Memory B cell (primary cell): ENCODE results near the gene CLTC.

Source experiments
- ATAC-seq: fragments of 150-1000 bp; cut with Tn5 transposase; 2 replicates; pipeline ENCODE4 v1.10.0; 2021; ENCODE audit warnings: low read depth, mild to moderate bottlenecking, moderate library complexity
- DNase-seq, 2 donors: peaks; one replicate each; pipeline ENCODE4 v3.0.0; 2022; ENCODE audit warnings: low spot score in 2 of 2
- H3K27ac Mint-ChIP-seq: one replicate; pipeline ENCODE4 v1.8.0; 2022; ENCODE audit warnings: mild to moderate bottlenecking, moderate library complexity, mixed read lengths
- H3K27me3 Mint-ChIP-seq: one replicate; pipeline ENCODE4 v1.8.0; 2022; ENCODE audit warnings: mixed read lengths
- H3K36me3 Mint-ChIP-seq: one replicate; pipeline ENCODE4 v1.8.0; 2022; ENCODE audit warnings: mild to moderate bottlenecking, mixed read lengths
- H3K4me1 Mint-ChIP-seq: one replicate; pipeline ENCODE4 v1.8.0; 2022; ENCODE audit warnings: mixed read lengths
- H3K4me3 Mint-ChIP-seq: one replicate; pipeline ENCODE4 v1.8.0; 2022; ENCODE audit warnings: mild to moderate bottlenecking, moderate library complexity, mixed read lengths
- H3K9me3 Mint-ChIP-seq: one replicate; pipeline ENCODE4 v1.8.0; 2022; ENCODE audit warnings: mixed read lengths

Gene CLTC

DNA sequence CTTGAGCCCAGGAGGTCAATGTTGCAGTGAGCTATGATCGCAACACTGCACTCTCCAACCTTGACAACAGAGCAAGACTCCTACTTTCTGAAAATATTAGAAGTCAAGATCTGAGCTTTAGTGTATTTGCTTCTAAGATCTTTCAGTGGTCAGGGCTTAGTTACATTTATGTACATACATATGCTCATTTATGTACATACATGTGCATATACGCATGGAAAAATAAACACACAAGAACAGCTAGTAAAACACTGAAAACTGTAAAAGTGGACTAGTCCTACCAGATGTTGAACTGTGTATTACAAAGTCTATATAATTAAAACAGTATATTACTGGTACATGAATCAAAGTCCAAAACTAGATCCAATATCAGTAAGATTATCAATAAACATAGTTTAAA lies 59.2 kb downstream of the CLTC start:
- Mint-ChIP-seq H3K9me3 (no peaks in the 10 kb centered on the region), H3K4me1 (peaks cover 10% of the 10 kb centered on the region), H3K4me3 (no peak overlapping the region), H3K36me3 (peaks cover 16% of the 10 kb centered on the region), H3K27me3 (no peaks in the 10 kb centered on the region), H3K27ac (peak overlapping the region; percentile 60)
- DNase-seq (no peak), ATAC-seq (no peak)

DNA sequence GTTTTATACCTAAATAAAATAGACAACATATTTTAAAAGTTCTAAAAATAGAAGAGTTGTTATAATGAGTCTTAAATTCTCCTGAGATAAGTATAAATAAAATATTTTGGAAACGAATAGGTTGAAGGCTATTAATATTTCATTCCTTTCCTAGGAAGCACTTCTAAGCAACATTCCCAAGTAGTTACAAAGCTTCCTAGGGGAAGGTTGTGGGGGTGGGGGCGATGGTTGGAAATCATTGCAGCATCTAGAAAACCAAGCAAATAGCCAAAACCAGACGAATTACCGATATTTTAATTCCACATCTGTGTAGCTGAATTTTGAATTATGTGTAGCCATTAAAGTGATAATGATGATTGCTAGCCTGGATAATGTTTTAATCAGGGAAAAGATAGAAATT lies 60.6 kb downstream of the CLTC start:
- no peak overlapping the region for H3K27ac Mint-ChIP-seq
- no peak for ATAC-seq
- H3K4me3 Mint-ChIP-seq: no peak overlapping the region
- no peaks in the 10 kb centered on the region for H3K9me3 Mint-ChIP-seq
- peaks cover 18% of the 10 kb centered on the region for H3K36me3 Mint-ChIP-seq
- H3K27me3 Mint-ChIP-seq: no peaks in the 10 kb centered on the region
- peaks cover under 1% of the 10 kb centered on the region for H3K4me1 Mint-ChIP-seq
- no peak for DNase-seq

DNA sequence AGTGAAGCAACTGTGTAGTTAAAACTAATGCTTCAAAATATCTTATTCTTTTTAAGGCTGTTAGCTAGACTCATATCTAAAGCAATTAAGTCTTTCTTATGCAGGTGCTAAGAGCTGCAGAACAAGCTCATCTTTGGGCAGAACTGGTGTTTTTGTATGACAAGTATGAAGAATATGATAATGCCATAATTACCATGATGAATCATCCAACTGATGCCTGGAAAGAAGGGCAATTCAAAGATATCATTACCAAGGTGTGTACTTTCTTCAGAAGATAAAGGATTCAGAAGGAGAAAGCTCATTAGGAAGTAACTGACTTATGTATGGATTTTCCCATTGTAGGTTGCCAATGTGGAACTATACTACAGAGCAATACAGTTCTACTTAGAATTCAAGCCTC lies 63.6 kb downstream of the CLTC start:
- DNase-seq: no peak
- no peak overlapping the region for H3K4me3 Mint-ChIP-seq
- H3K4me1 Mint-ChIP-seq: peaks cover 5% of the 10 kb centered on the region
- H3K27ac Mint-ChIP-seq: no peak overlapping the region
- H3K9me3 Mint-ChIP-seq: no peaks in the 10 kb centered on the region
- H3K36me3 Mint-ChIP-seq: peaks cover 17% of the 10 kb centered on the region
- H3K27me3 Mint-ChIP-seq: no peaks in the 10 kb centered on the region
- ATAC-seq: no peak

GRCh38 chr17:59684967-59685366 lies 65.3 kb downstream of the CLTC start:
- no peak overlapping the region for H3K27ac Mint-ChIP-seq

DNA sequence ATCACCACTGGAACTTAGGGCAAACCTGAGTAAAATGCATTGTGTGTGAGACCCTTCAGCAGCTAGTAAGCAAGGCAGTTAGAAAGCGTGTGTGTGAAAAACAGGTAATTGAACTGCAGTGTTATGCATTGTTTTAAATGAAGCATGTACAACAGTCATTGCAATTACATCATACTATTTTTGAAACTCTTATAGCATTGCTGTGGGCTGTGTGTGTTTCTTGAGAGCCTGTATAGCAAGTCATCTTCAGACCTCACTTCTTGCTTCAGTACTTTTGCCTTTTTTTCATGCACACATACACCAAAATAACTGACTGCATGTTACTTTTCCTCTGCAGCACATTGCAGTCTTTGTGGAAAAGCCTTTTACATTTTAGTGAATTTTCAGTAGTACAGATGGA lies 68.3 kb downstream of the CLTC start:
- ATAC-seq: no peak
- Mint-ChIP-seq H3K36me3 (peaks cover 26% of the 10 kb centered on the region), H3K4me3 (no peak overlapping the region), H3K4me1 (peaks cover 5% of the 10 kb centered on the region), H3K9me3 (no peaks in the 10 kb centered on the region), H3K27me3 (no peaks in the 10 kb centered on the region), H3K27ac (peak overlapping the region; percentile 35)
- DNase-seq: no peak

More at GRCh38 chr17:59684967-59685366, 65.3 kb downstream of the CLTC start:
- Mint-ChIP-seq H3K4me1 (peaks cover 5% of the 10 kb centered on the region), H3K9me3 (no peaks in the 10 kb centered on the region), H3K4me3 (no peak overlapping the region), H3K27me3 (no peaks in the 10 kb centered on the region), H3K36me3 (peaks cover 22% of the 10 kb centered on the region)
- ATAC-seq: no peak
- no peak for DNase-seq

DNA sequence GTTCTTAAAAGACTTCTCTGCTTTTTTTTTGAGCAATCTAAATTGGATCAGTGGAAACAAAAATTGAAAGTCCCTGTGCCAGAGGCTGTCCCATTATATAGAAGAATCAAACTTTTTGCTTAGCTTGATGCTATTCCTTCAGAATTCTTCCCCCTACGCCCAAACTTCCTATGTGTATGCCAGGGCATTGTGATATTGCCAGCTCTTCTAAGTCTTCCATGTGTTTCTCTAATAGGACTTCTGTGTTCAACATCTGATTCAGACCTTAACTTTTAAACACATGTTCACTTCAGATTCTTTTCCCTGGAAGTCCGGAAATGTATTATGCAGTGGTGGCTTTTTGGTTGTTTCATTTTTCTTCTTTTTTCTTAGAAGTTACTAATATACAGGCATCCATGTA lies 68.8 kb downstream of the CLTC start:
- H3K27ac Mint-ChIP-seq: peak overlapping the region; percentile 8
- ATAC-seq (no peak), DNase-seq (no peak)
- H3K4me1 Mint-ChIP-seq: peaks cover 5% of the 10 kb centered on the region
- H3K27me3 Mint-ChIP-seq: no peaks in the 10 kb centered on the region
- H3K36me3 Mint-ChIP-seq: peaks cover 26% of the 10 kb centered on the region
- no peaks in the 10 kb centered on the region for H3K9me3 Mint-ChIP-seq
- H3K4me3 Mint-ChIP-seq: no peak overlapping the region

DNA sequence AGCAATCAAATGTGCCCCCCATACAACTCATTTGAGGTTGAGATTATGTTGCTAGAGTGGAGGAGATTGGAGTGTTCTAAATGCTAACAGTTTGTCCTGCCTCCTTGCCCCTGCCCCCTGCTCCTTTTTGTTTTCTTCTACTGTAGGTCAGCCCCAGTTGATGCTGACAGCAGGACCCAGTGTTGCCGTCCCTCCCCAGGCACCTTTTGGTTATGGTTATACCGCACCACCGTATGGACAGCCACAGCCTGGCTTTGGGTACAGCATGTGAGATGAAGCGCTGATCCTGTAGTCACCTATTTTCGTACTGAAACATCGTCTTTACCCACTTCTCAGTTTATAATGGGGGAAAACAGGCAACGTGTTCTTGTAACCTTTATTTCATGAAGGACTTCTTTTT lies 73.9 kb downstream of the CLTC start:
- Mint-ChIP-seq H3K27ac (no peak overlapping the region), H3K27me3 (no peaks in the 10 kb centered on the region), H3K9me3 (no peaks in the 10 kb centered on the region), H3K36me3 (peaks cover 24% of the 10 kb centered on the region), H3K4me1 (peaks cover 15% of the 10 kb centered on the region), H3K4me3 (no peak overlapping the region)
- DNase-seq (no peak), ATAC-seq (no peak)

DNA sequence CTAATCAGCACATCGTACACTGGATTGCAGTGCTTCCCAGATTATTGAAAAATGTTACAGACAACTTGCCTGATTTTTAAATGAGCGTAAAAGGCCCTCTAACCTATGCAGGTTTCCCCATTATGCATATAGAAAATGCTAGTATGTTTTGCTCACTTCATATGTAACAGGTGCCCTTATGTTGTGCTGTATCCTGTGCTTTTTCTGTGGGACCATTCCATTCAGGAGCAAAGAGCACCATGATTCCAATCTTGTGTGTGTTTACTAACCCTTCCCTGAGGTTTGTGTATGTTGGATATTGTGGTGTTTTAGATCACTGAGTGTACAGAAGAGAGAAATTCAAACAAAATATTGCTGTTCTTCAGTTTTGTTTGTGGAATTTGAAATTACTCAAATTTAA lies 74.6 kb downstream of the CLTC start:
- Mint-ChIP-seq H3K4me3 (no peak overlapping the region), H3K36me3 (peaks cover 29% of the 10 kb centered on the region), H3K27ac (peak overlapping the region; percentile 31), H3K4me1 (peaks cover 20% of the 10 kb centered on the region), H3K27me3 (no peaks in the 10 kb centered on the region), H3K9me3 (no peaks in the 10 kb centered on the region)
- DNase-seq: no peak
- no peak for ATAC-seq

DNA sequence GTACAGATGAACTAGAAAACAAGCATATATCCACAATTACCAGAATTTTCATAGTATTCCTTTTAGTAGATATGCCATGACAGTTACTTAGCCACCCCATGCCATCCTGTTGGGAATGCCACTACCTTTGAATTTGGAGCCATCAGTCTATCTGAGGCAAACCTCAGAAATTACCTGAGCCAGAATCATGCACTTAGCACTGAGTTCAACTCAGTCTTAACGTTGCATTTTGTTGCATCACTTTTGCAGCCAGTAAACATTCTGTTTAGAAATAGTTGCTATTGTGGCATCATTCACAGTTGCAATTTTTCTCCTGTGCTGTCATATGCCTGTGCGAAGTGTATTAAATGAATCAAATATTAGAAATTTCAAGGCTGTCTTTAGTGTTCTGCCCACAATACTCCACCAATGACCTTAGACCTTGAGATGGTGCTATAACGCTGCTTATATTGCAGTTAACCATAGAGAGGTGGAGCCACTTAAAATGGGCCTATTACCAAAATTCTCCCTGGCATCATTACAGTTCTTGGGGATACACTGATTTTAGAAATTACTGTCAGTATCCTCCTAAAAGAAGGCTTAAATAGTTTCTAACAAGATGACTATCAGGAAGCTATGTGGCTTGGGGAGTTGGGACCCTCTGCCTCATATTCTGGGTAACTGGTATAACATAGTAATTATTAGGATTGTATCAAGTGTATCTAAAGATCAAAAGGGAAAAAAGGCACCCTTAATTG lies 76.4 kb downstream of the CLTC start:
- peaks cover 26% of the 10 kb centered on the region for H3K36me3 Mint-ChIP-seq

DNA sequence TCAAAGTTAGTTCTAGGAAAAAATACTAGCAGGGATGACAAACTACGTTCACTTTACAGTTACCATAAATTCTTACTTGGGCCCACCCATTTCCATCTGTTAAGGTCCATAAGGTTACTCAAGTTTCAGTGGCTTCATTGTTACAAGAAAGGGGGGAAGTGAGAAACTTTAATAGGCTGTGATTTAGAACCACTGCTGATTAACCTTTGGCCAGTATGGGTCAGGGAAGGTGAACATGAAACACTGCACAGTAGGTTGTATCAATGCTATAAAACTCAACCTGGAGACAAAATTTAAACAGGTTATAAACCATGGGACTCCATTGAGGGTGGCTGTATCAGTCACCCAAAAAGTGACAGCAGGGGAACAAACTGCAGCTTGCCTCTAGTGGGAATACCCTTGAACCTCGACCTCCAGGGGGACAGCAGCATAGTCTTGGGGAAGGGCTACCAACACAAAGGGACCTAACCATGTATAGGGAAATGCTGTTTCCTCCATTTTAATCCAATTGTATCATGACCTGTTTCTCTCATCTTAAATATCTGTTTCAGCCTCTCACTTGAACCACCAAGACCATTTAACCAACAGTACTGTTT lies 77.1 kb downstream of the CLTC start:
- Mint-ChIP-seq H3K9me3 (no peaks in the 10 kb centered on the region), H3K4me1 (peaks cover 27% of the 10 kb centered on the region), H3K27me3 (no peaks in the 10 kb centered on the region), H3K36me3 (peaks cover 21% of the 10 kb centered on the region), H3K4me3 (no peak overlapping the region), H3K27ac (peak overlapping the region; percentile 77)
- no peak for DNase-seq
- ATAC-seq: no peak

More for the DNA sequence above, 76.4 kb downstream of the CLTC start:
- Mint-ChIP-seq H3K27me3 (no peaks in the 10 kb centered on the region), H3K9me3 (no peaks in the 10 kb centered on the region), H3K4me1 (peaks cover 26% of the 10 kb centered on the region), H3K27ac (peak overlapping the region; percentile 77), H3K4me3 (no peak overlapping the region)
- no peak for DNase-seq
- no peak for ATAC-seq

DNA sequence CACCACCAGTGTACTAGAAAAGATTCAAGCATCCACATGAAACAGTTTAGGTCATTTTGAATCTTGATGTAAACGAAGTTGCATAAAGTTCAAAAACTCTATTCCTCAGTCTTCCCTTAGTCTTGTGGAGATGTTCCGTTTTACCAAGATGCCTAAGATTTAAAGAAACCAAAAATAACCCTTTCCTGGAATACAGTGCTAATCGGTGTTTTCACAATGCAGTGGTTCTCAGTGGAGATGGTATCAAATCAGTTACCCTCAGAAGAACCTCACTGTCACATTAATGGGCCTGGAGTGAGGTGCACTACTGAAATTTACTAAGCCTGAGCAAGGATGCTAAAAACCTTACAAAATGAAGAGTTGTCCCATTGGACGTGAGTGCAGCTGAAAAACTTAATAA lies 78.4 kb downstream of the CLTC start:
- Mint-ChIP-seq H3K27me3 (no peaks in the 10 kb centered on the region), H3K36me3 (peaks cover 20% of the 10 kb centered on the region), H3K9me3 (no peaks in the 10 kb centered on the region), H3K27ac (no peak overlapping the region), H3K4me1 (peaks cover 34% of the 10 kb centered on the region), H3K4me3 (no peak overlapping the region)
- no peak for ATAC-seq
- DNase-seq: no peak

GRCh38 chr17:59699218-59699617 lies 79.5 kb downstream of the CLTC start:
- Mint-ChIP-seq H3K36me3 (peaks cover 21% of the 10 kb centered on the region), H3K9me3 (no peaks in the 10 kb centered on the region), H3K4me3 (no peak overlapping the region), H3K27ac (peak overlapping the region; percentile 51), H3K27me3 (no peaks in the 10 kb centered on the region), H3K4me1 (peaks cover 38% of the 10 kb centered on the region)
- DNase-seq (no peak), ATAC-seq (no peak)

DNA sequence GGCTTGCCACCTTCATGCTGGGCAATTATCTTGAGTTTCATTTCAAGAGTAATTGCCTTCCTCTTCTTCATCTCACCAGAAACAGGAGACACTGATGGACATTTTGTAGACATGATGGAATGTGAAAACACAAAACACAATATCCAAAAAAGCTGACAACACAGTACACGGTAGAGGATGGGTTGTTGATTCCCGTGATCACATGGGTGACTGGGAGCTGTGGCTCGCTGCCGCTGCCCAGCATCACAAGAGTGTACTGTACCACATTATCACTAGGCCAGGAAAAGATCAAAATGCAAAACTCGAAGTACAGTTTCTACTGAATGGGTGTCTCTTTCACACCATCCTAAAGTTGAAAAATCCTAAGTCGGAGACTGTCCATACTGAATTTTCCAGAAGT lies 80.1 kb downstream of the CLTC start:
- no peaks in the 10 kb centered on the region for H3K9me3 Mint-ChIP-seq
- ATAC-seq: no peak
- no peaks in the 10 kb centered on the region for H3K27me3 Mint-ChIP-seq
- peaks cover 21% of the 10 kb centered on the region for H3K36me3 Mint-ChIP-seq
- no peak overlapping the region for H3K4me3 Mint-ChIP-seq
- DNase-seq: no peak
- H3K4me1 Mint-ChIP-seq: peaks cover 40% of the 10 kb centered on the region
- peak overlapping the region; percentile 51 for H3K27ac Mint-ChIP-seq

DNA sequence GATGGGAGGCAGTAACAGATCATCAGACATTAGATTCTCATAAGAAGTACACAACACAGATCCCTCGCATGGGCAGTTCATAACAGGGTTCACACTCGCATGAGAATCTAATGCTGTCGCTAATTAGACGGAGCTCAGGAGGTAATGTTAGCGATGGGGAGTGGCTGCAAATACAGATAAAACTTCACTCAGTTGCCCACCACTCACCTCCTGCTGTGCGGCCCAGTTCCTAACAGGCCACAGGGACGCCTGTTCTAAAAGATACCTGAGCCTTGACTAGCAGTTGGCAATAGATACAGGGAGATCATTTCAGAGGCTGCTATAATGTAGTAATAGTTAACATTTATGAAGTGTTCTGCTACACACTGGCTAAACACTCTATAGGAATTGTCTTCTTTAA lies 82.6 kb downstream of the CLTC start:
- Mint-ChIP-seq H3K4me3 (no peak overlapping the region), H3K36me3 (peaks cover 19% of the 10 kb centered on the region), H3K4me1 (peaks cover 40% of the 10 kb centered on the region), H3K27me3 (no peaks in the 10 kb centered on the region), H3K27ac (peak overlapping the region; percentile 28), H3K9me3 (no peaks in the 10 kb centered on the region)
- ATAC-seq: no peak
- DNase-seq: no peak
